ENCODE measurements around the gene LRMDA. TPM values are rescaled to one million over a fixed set of nuclear protein-coding genes. Genes with fewer than 3 reads are reported as not detected.

LRMDA gene
- total and polyA plus RNA-seq, 7 donors, result 2.8 to 22.2 (median 9.0) TPM

DNA sequence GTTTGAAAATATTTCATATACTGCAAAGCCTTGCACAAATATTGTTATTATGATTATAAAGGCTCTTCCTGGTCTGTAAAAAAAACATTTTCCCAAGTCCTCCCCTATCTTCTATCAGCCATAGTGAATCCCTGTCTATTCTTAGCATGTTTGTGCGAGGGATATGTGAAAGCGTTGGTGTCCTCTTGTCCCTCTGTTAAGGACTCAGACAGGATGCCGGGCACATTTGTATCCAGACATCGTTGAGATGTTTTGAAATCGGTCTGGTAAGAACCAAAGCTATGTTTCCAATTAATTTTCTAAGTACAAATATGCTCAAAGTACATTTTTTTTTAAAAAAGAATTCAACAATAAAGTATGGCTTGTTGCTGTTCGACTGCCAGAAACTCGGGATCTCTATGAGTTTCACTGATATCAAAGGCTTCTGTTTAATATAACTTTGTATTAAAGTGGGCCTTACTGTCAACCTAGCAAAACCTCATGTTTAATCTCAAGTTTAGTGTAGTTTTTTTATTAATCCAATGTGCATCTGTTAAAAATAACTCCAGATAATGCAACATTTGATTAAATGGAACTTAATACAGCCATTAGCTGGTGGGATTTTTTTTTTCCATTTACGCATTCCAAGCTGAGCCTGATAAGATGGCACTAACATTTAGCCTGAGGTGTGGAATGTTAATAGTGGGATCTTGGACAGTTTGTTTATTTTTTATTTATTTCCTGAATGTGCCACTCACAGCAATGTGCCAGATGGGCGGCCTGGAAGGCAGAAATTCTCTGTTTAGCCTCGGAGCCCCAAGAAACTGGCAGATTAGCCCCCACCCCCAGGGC, 754.3 kb downstream of the LRMDA start:
- TF ChIP-seq POLR2AphosphoS5 (IDR thresholded peaks at IDR 0.05) (peak in 2 of 4 donors; percentile 36 to 59), POLR2A (IDR thresholded peaks at IDR 0.05) (no peak)
- 85 to 91% methylated on average over 10 of the region's 10 CpGs for WGBS, 2 donors
- no peak overlapping the region for H3K27ac ChIP-seq
- H3K4me1 ChIP-seq, result peaks cover 0 to 18% (median 11%) of the 10 kb centered on the region in 4 donors
- no peaks in the 10 kb centered on the region for H3K27me3 ChIP-seq
- intact Hi-C loops (cut with DNase I), result no loop called here
- H3K9me3 ChIP-seq, result no peaks in the 10 kb centered on the region
- DNase-seq, result no peak
- H3K36me3 ChIP-seq, result no peaks in the 10 kb centered on the region
- no peak overlapping the region for H3K4me3 ChIP-seq

DNA sequence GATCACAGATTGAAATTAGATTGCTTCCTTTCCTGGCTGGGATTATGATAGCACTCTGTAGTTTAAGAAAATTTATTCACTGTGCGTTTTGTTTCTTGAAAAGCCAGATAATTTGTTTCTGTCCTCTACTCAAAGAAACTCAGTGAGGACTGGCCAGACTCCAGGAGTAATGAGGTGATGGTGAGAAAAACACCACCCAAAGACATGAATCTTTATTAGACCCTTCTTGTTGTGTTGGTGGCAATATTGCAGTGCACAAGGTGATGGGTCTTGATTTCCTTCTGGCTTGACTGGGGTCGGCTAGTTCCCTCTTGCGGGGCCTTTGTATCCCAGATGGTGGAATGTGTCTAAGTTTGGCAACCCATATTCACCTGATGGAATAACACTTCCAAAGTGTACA, 756.8 kb downstream of the LRMDA start:
- WGBS, 2 donors, result 90 to 96% methylated on average over 3 of the region's 3 CpGs
- no peak for DNase-seq
- H3K27ac ChIP-seq, result no peak overlapping the region
- no peaks in the 10 kb centered on the region for H3K9me3 ChIP-seq
- no peaks in the 10 kb centered on the region for H3K27me3 ChIP-seq
- TF ChIP-seq POLR2AphosphoS5 (IDR thresholded peaks at IDR 0.05), result no peak
- TF ChIP-seq EP300 (IDR thresholded peaks at IDR 0.05), result no peak
- TF ChIP-seq, protein P1, sequence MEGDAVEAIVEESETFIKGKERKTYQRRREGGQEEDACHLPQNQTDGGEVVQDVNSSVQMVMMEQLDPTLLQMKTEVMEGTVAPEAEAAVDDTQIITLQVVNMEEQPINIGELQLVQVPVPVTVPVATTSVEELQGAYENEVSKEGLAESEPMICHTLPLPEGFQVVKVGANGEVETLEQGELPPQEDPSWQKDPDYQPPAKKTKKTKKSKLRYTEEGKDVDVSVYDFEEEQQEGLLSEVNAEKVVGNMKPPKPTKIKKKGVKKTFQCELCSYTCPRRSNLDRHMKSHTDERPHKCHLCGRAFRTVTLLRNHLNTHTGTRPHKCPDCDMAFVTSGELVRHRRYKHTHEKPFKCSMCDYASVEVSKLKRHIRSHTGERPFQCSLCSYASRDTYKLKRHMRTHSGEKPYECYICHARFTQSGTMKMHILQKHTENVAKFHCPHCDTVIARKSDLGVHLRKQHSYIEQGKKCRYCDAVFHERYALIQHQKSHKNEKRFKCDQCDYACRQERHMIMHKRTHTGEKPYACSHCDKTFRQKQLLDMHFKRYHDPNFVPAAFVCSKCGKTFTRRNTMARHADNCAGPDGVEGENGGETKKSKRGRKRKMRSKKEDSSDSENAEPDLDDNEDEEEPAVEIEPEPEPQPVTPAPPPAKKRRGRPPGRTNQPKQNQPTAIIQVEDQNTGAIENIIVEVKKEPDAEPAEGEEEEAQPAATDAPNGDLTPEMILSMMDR (IDR thresholded peaks at IDR 0.05), result no peak
- no peak for TF ChIP-seq POLR2A (IDR thresholded peaks at IDR 0.05)
- intact Hi-C loops (cut with DNase I), result no loop called here
- no peak overlapping the region for H3K4me3 ChIP-seq
- no peaks in the 10 kb centered on the region for H3K36me3 ChIP-seq
- H3K4me1 ChIP-seq, result peaks cover 0 to 32% (median 11%) of the 10 kb centered on the region in 4 donors

DNA sequence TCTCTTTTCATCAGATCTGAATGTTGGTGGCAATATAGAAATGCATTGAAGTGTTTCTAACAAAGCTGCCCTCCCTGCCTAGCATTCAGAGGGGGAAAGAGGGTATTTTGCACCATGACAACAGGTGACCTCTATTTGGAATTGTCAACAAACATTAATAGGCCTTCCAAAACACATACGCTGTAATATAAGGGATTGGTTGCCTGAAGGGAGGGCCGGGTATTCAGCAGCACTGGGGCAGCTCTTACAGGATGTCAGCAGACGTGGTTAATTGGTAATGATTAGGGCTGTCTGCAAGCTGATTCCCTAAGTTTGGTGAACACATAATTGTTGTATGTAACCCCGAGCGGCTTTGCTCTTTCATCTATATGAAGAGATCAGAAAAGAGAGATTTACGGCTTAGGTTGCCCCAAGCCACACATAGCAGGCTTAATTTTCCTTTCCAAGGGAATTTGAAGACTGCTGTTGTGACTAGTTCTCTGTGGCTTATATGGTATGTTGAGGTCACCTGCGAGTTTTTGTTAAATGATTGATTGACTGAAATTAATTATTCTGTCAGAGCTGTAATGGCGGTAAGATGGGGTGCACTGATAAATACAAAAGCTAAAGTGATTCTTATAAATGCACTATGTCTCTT, 759.3 kb downstream of the LRMDA start:
- H3K27me3 ChIP-seq, result no peaks in the 10 kb centered on the region
- TF ChIP-seq POLR2AphosphoS5 (IDR thresholded peaks at IDR 0.05) (no peak), POLR2A (IDR thresholded peaks at IDR 0.05) (no peak), EP300 (IDR thresholded peaks at IDR 0.05) (no peak)
- TF ChIP-seq, protein P1 (IDR thresholded peaks at IDR 0.05), result no peak
- intact Hi-C loops (cut with DNase I), result no loop called here
- no peak for DNase-seq
- H3K9me3 ChIP-seq, result no peaks in the 10 kb centered on the region
- 88 to 91% methylated on average over 8 of the region's 8 CpGs for WGBS, 2 donors
- H3K27ac ChIP-seq, result no peak overlapping the region
- no peak overlapping the region for H3K4me3 ChIP-seq
- peaks cover 0 to 34% (median 13%) of the 10 kb centered on the region in 4 donors for H3K4me1 ChIP-seq
- no peaks in the 10 kb centered on the region for H3K36me3 ChIP-seq

DNA sequence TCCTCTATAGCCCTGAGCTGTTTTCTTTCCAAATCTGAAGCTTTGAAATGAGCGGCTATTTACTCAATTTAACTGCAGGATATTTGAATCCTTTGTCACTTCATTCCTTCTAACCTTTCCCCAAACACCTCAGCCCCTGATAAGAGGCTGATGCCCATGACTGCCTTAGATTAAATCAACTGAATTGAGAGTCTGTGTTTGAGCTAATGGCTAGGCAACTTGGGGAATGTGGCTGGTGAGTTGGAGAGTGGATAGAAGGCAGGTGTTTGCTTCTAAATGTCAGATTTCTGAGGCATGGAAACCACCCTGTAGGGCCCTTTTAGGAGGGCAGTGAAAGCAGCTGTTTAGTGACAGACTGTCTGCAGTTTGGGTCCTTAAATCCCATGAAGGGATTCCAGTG, 759.9 kb downstream of the LRMDA start:
- intact Hi-C loops (cut with DNase I), result no loop called here
- DNase-seq, result no peak

DNA sequence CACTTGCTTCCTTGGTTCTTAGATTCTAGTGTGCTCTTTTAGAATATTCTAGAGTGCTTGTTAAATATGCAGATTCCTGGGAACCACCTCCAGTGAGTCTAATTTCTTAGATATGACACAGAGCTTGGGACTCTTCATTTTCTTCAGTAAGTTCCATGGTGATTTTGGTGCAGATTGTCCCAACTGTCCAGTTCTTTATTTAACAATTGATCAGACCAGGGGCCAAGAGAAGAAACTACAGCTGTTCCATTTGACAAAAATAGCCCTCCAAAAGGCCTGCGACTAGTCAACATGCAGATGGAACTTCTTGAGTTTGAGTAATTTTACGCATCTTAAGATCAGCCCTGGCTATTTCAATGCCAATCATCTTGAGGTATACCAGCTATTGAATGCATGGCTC, 760.7 kb downstream of the LRMDA start:
- Histone ChIP-seq H3K27me3 (no peaks in the 10 kb centered on the region), H3K27ac (no peak overlapping the region), H3K4me3 (no peak overlapping the region), H3K4me1 (peaks cover 0 to 32% (median 14%) of the 10 kb centered on the region in 4 donors), H3K9me3 (no peaks in the 10 kb centered on the region), H3K36me3 (no peaks in the 10 kb centered on the region)
- intact Hi-C loops (cut with DNase I), result no loop called here
- no peak for TF ChIP-seq POLR2AphosphoS5 (IDR thresholded peaks at IDR 0.05)
- TF ChIP-seq, protein P1 (IDR thresholded peaks at IDR 0.05), result no peak
- TF ChIP-seq EP300 (IDR thresholded peaks at IDR 0.05), result no peak
- no peak for TF ChIP-seq POLR2A (IDR thresholded peaks at IDR 0.05)
- 91 to 93% methylated on average over 2 of the region's 2 CpGs for WGBS, 2 donors
- DNase-seq, result no peak

More for the DNA sequence above, 759.9 kb downstream of the LRMDA start:
- H3K4me3 ChIP-seq, result no peak overlapping the region
- no peaks in the 10 kb centered on the region for H3K36me3 ChIP-seq
- no peaks in the 10 kb centered on the region for H3K27me3 ChIP-seq
- TF ChIP-seq, protein P1 (IDR thresholded peaks at IDR 0.05), result no peak
- TF ChIP-seq EP300 (IDR thresholded peaks at IDR 0.05) (no peak), POLR2A (IDR thresholded peaks at IDR 0.05) (no peak), POLR2AphosphoS5 (IDR thresholded peaks at IDR 0.05) (no peak)
- peaks cover 0 to 34% (median 13%) of the 10 kb centered on the region in 4 donors for H3K4me1 ChIP-seq
- no peaks in the 10 kb centered on the region for H3K9me3 ChIP-seq
- no peak overlapping the region for H3K27ac ChIP-seq
- WGBS, 2 donors, result 93 to 96% methylated on average over 1 of the region's 1 CpG

All from sigmoid colon (tissue), 7 donors.